BLaER1 treated with 17β-estradiol and CSF1 and Interleukin-3, amounts not matched to agents 10 nM and 100 nM (cell line): ENCODE results near the gene ZNF410.

Experiments used
- H3K27ac ChIP-seq, 11 experiments: shearing (Covaris generic); formaldehyde crosslinking; 2 replicates each; pipeline ENCODE4 v1.8.1; 2022
- H3K27me3 ChIP-seq, 11 experiments: shearing (Covaris generic); formaldehyde crosslinking; 2 replicates each; pipeline ENCODE4 v1.8.1; 2022
- H3K36me3 ChIP-seq, 11 experiments: shearing (Covaris generic); formaldehyde crosslinking; 2 replicates each; pipeline ENCODE4 v1.8.1; 2022
- H3K4me1 ChIP-seq, 10 experiments: shearing (Covaris generic); formaldehyde crosslinking; 2 replicates each; pipeline ENCODE4 v1.8.1; 2022
- H3K4me2 ChIP-seq, 11 experiments: shearing (Covaris generic); formaldehyde crosslinking; 2 replicates each; pipeline ENCODE4 v1.8.1; 2022
- H3K4me3 ChIP-seq, 10 experiments: shearing (Covaris generic); formaldehyde crosslinking; 2 replicates each; pipeline ENCODE4 v1.8.1; 2022
- H3K9ac ChIP-seq, 11 experiments: shearing (Covaris generic); formaldehyde crosslinking; 2 replicates each; pipeline ENCODE4 v1.8.1; 2022
- H3K9me3 ChIP-seq, 11 experiments: shearing (Covaris generic); formaldehyde crosslinking; replicated peaks in 1 of 11; 2 replicates each; pipeline ENCODE4 v1.8.1; 2022
- H4K20me1 ChIP-seq, 11 experiments: shearing (Covaris generic); formaldehyde crosslinking; 2 replicates each; pipeline ENCODE4 v1.8.1; 2022
- Cebpa-rat ChIP-seq, 11 experiments: shearing (Covaris generic); IDR thresholded peaks; 2 replicates each; pipeline ENCODE4 v1.8.1; 2022

ZNF410 gene

DNA sequence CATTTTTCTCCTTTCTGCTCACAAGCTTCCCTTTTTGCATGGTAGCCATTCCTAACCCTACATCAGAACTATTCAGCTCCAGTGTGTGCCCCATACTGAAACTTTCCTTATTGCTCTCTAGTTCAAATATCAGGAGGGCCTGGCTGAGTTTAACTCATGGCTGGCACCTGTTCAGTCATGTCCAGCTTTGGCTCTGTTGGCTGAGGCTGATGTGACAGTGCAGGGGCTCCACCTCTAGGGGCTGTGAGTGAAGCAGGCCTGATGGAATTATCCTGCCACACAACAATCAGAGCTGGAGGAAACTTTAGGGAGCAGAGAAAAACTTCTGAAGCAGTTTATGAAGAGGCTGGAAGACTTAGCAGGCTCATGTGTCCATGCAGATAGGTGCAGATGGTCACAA, 71.9 kb downstream of the ZNF410 start:
- TF ChIP-seq Cebpa-rat (IDR thresholded peaks at IDR 0.05): no peak
- H3K36me3 ChIP-seq: peaks cover 70 to 94% (median 83%) of the 10 kb centered on the region in 11 experiments

GRCh38 chr14:73961192-73961591, 74.5 kb downstream of the ZNF410 start:
- H3K9ac ChIP-seq: no peak overlapping the region
- H3K4me2 ChIP-seq: no peak overlapping the region
- H3K27ac ChIP-seq: no peak overlapping the region
- H3K36me3 ChIP-seq: peaks cover 54 to 91% (median 72%) of the 10 kb centered on the region in 11 experiments
- peaks cover 0 to 20% (median 0%) of the 10 kb centered on the region in 10 experiments; a peak in 5 of 20 replicates for H3K4me1 ChIP-seq
- H3K9me3 ChIP-seq: no peaks in the 10 kb centered on the region
- no peak overlapping the region for H3K4me3 ChIP-seq
- no peaks in the 10 kb centered on the region for H3K27me3 ChIP-seq
- no peaks in the 10 kb centered on the region for H4K20me1 ChIP-seq
- no peak for TF ChIP-seq Cebpa-rat (IDR thresholded peaks at IDR 0.05)

More for the DNA sequence above, 71.9 kb downstream of the ZNF410 start:
- Histone ChIP-seq H3K4me1 (peaks cover 0 to 20% (median 0%) of the 10 kb centered on the region in 10 experiments; a peak in 5 of 20 replicates), H3K4me2 (peak overlapping the region in 2 of 11 experiments; percentile 8 to 48; a peak in 4 of 22 replicates), H4K20me1 (no peaks in the 10 kb centered on the region), H3K9ac (0 out of 22 replicates have a peak overlapping the region, but pooled peaks of 1 of the 11 experiments have one; percentile 39), H3K4me3 (no peak overlapping the region), H3K9me3 (no peaks in the 10 kb centered on the region), H3K27ac (no peak overlapping the region), H3K27me3 (no peaks in the 10 kb centered on the region)

- no peak overlapping the region for H3K9ac ChIP-seq
- no peaks in the 10 kb centered on the region for H4K20me1 ChIP-seq
- peaks cover 43 to 90% (median 57%) of the 10 kb centered on the region in 11 experiments for H3K36me3 ChIP-seq
- no peaks in the 10 kb centered on the region for H3K9me3 ChIP-seq
- no peaks in the 10 kb centered on the region for H3K4me1 ChIP-seq
- H3K27ac ChIP-seq: no peak overlapping the region
- no peak overlapping the region for H3K4me3 ChIP-seq
- TF ChIP-seq Cebpa-rat (IDR thresholded peaks at IDR 0.05): no peak
- no peak overlapping the region for H3K4me2 ChIP-seq
- no peaks in the 10 kb centered on the region for H3K27me3 ChIP-seq
Measured at GRCh38 chr14:73965216-73965615, 78.6 kb downstream of the ZNF410 start.

- Histone ChIP-seq H3K4me1 (no peaks in the 10 kb centered on the region), H3K9me3 (no peaks in the 10 kb centered on the region), H4K20me1 (no peaks in the 10 kb centered on the region), H3K9ac (no peak overlapping the region), H3K27me3 (no peaks in the 10 kb centered on the region), H3K27ac (no peak overlapping the region), H3K4me2 (no peak overlapping the region), H3K36me3 (peaks cover 19 to 76% (median 34%) of the 10 kb centered on the region in 11 experiments; a peak in 20 of 22 replicates), H3K4me3 (no peak overlapping the region)
- no peak for TF ChIP-seq Cebpa-rat (IDR thresholded peaks at IDR 0.05)
Measured at GRCh38 chr14:73968885-73969284, 82.2 kb downstream of the ZNF410 start.

- Histone ChIP-seq H3K9me3 (no peaks in the 10 kb centered on the region), H3K4me2 (no peak overlapping the region), H3K27ac (no peak overlapping the region), H3K27me3 (no peaks in the 10 kb centered on the region), H4K20me1 (no peaks in the 10 kb centered on the region), H3K4me1 (no peaks in the 10 kb centered on the region), H3K4me3 (no peak overlapping the region), H3K9ac (no peak overlapping the region), H3K36me3 (peaks cover 8 to 51% (median 24%) of the 10 kb centered on the region in 11 experiments; a peak in 17 of 22 replicates)
- TF ChIP-seq Cebpa-rat (IDR thresholded peaks at IDR 0.05): no peak
Measured at GRCh38 chr14:73973497-73973896, 86.8 kb downstream of the ZNF410 start.

GRCh38 chr14:73976125-73976524, 89.5 kb downstream of the ZNF410 start:
- Histone ChIP-seq H3K27me3 (no peaks in the 10 kb centered on the region), H3K9ac (no peak overlapping the region), H3K27ac (no peak overlapping the region), H3K36me3 (peaks cover 0 to 40% (median 10%) of the 10 kb centered on the region in 11 experiments; a peak in 11 of 22 replicates), H4K20me1 (no peaks in the 10 kb centered on the region), H3K4me2 (no peak overlapping the region), H3K4me1 (no peaks in the 10 kb centered on the region), H3K9me3 (no peaks in the 10 kb centered on the region), H3K4me3 (no peak overlapping the region)
- TF ChIP-seq Cebpa-rat (IDR thresholded peaks at IDR 0.05): no peak

- TF ChIP-seq Cebpa-rat (IDR thresholded peaks at IDR 0.05): no peak
- Histone ChIP-seq H3K36me3 (peaks cover 0 to 31% (median 10%) of the 10 kb centered on the region in 11 experiments; a peak in 11 of 22 replicates), H3K27ac (no peak overlapping the region), H3K4me2 (no peak overlapping the region), H3K9ac (no peak overlapping the region), H3K4me3 (no peak overlapping the region), H4K20me1 (no peaks in the 10 kb centered on the region), H3K9me3 (no peaks in the 10 kb centered on the region), H3K27me3 (no peaks in the 10 kb centered on the region), H3K4me1 (no peaks in the 10 kb centered on the region)
Measured at GRCh38 chr14:73977896-73978295, 91.2 kb downstream of the ZNF410 start.
